Measurements from ENCODE around the gene DESI1. TPM values are rescaled to one million over a fixed set of nuclear protein-coding genes. Genes with fewer than 3 reads are reported as not detected.

Gene DESI1
- total and polyA plus RNA-seq, 7 donors, result 14.7 to 27.6 (median 21.5) TPM

- no peaks in the 10 kb centered on the region for H3K4me1 ChIP-seq
- no peaks in the 10 kb centered on the region for H3K9me3 ChIP-seq
- intact Hi-C loops (cut with DNase I), result no loop called here
- H3K36me3 ChIP-seq (ENCODE audit: insufficient read depth in 1 of 2, low read depth in 1 of 2), result no peaks in the 10 kb centered on the region
- no peak overlapping the region for H3K4me3 ChIP-seq
- H3K27ac ChIP-seq, result no peak overlapping the region
- no peak for TF ChIP-seq CTCF (IDR thresholded peaks at IDR 0.05)
- WGBS, 3 donors, result 90 to 97% (median 95%) methylated on average over 2 of the region's 2 CpGs
- no peaks in the 10 kb centered on the region for H3K27me3 ChIP-seq (ENCODE audit: insufficient read depth in 3 of 3, low read length in 2 of 3)
- DNase-seq (no peak), ATAC-seq (no peak)
These were observed 7.4 kb downstream of the DESI1 start for GRCh38 chr22:41613456-41613855.

GRCh38 chr22:41612603-41613306, 8.1 kb downstream of the DESI1 start:
- 92 to 96% (median 96%) methylated on average over 6 of the region's 6 CpGs for WGBS, 3 donors
- intact Hi-C loops (cut with DNase I), result no loop called here
- no peak for TF ChIP-seq CTCF (IDR thresholded peaks at IDR 0.05)
- Histone ChIP-seq H3K27me3 (ENCODE audit: insufficient read depth in 3 of 3, low read length in 2 of 3) (no peaks in the 10 kb centered on the region), H3K27ac (no peak overlapping the region), H3K36me3 (ENCODE audit: insufficient read depth in 1 of 2, low read depth in 1 of 2) (peaks cover 0 to under 1% of the 10 kb centered on the region in 2 donors), H3K4me1 (no peaks in the 10 kb centered on the region), H3K9me3 (no peaks in the 10 kb centered on the region), H3K4me3 (no peak overlapping the region)
- ATAC-seq, result no peak
- no peak for DNase-seq

GRCh38 chr22:41608386-41608785, 12.5 kb downstream of the DESI1 start:
- Histone ChIP-seq H3K9me3 (no peaks in the 10 kb centered on the region), H3K4me1 (no peaks in the 10 kb centered on the region), H3K4me3 (no peak overlapping the region), H3K27me3 (ENCODE audit: insufficient read depth in 3 of 3, low read length in 2 of 3) (no peaks in the 10 kb centered on the region), H3K36me3 (ENCODE audit: insufficient read depth in 1 of 2, low read depth in 1 of 2) (peaks cover 5 to 44% of the 10 kb centered on the region in 2 donors), H3K27ac (no peak overlapping the region)
- no peak for TF ChIP-seq CTCF (IDR thresholded peaks at IDR 0.05)
- intact Hi-C loops (cut with DNase I), result loop anchor here in 1 of 2 donors (10.0 kb wide), 1 partner anchor 214 kb away; no protein-coding TSS in a partner anchor
- WGBS, 3 donors, result 89 to 97% (median 91%) methylated on average over 3 of the region's 3 CpGs
- no peak for ATAC-seq
- DNase-seq, result no peak

- peaks cover 11 to 86% of the 10 kb centered on the region in 2 donors for H3K36me3 ChIP-seq (ENCODE audit: insufficient read depth in 1 of 2, low read depth in 1 of 2)
- no peaks in the 10 kb centered on the region for H3K9me3 ChIP-seq
- TF ChIP-seq CTCF (IDR thresholded peaks at IDR 0.05), result no peak
- intact Hi-C loops (cut with DNase I), result loop anchor here in 1 of 2 donors (10.0 kb wide), 1 partner anchor 209 kb away; no protein-coding TSS in a partner anchor
- H3K27me3 ChIP-seq (ENCODE audit: insufficient read depth in 3 of 3, low read length in 2 of 3), result no peaks in the 10 kb centered on the region
- H3K27ac ChIP-seq, result no peak overlapping the region
- ATAC-seq (no peak), DNase-seq (no peak)
- 77 to 92% (median 89%) methylated on average over 4 of the region's 4 CpGs for WGBS, 3 donors
- H3K4me3 ChIP-seq, result no peak overlapping the region
- H3K4me1 ChIP-seq, result no peaks in the 10 kb centered on the region
These were observed 16.9 kb downstream of the DESI1 start for GRCh38 chr22:41603873-41604332.

Measured in psoas muscle (tissue), 8 donors.